DOHH2 (cell line): ENCODE measurements around the gene MOB2.

Source experiments
- H3F3A ChIP-seq: fragments of 200-600 bp; sonication (generic), shearing (Covaris generic); 2 replicates; pipeline ENCODE4 v1.6.0; 2016; ENCODE audit warnings: antibody characterized with exemption, mild to moderate bottlenecking; ENCODE audit not compliant: control insufficient read depth, insufficient read depth
- H3K27ac ChIP-seq: fragments of 200-600 bp; sonication (generic); 2 replicates; pipeline ENCODE4 v1.5.1; 2014; ENCODE audit warnings: low read depth, mild to moderate bottlenecking, low read length, moderate library complexity
- H3K27me3 ChIP-seq: fragments of 200-600 bp; sonication (generic); 2 replicates; pipeline ENCODE4 v1.6.1; 2014; ENCODE audit warnings: mild to moderate bottlenecking, low read length, mixed read lengths; ENCODE audit not compliant: control insufficient read depth
- H3K36me3 ChIP-seq: fragments of 200-600 bp; sonication (generic); 2 replicates; pipeline ENCODE4 v1.6.1; 2014; ENCODE audit warnings: mild to moderate bottlenecking, low read length, moderate library complexity, mixed read lengths; ENCODE audit not compliant: control insufficient read depth
- H3K4me1 ChIP-seq: fragments of 200-600 bp; sonication (generic); 2 replicates; pipeline ENCODE4 v1.6.1; 2014; ENCODE audit warnings: mild to moderate bottlenecking, low read length, mixed read lengths; ENCODE audit not compliant: control insufficient read depth
- H3K4me2 ChIP-seq: fragments of 200-600 bp; sonication (generic); 2 replicates; pipeline ENCODE4 v1.6.0; 2014; ENCODE audit warnings: mild to moderate bottlenecking, low read length, moderate library complexity
- H3K4me3 ChIP-seq: fragments of 200-600 bp; sonication (generic); 2 replicates; pipeline ENCODE4 v1.5.1; 2014; ENCODE audit warnings: mild to moderate bottlenecking, low read length, mixed read lengths
- H3K79me2 ChIP-seq: fragments of 200-600 bp; sonication (generic); 2 replicates; pipeline ENCODE4 v1.6.1; 2014; ENCODE audit warnings: mild to moderate bottlenecking, low read length, mixed read lengths; ENCODE audit not compliant: control insufficient read depth
- H3K9me2 ChIP-seq: fragments of 200-600 bp; sonication (generic); replicated peaks from 2 replicates; pipeline ENCODE4 v1.6.1; 2014; ENCODE audit warnings: mild to moderate bottlenecking, low read length, mixed read lengths; ENCODE audit not compliant: control insufficient read depth
- H3K9me3 ChIP-seq: fragments of 200-600 bp; sonication (generic); 2 replicates; pipeline ENCODE4 v1.6.1; 2014; ENCODE audit warnings: antibody characterized with exemption, low read length, mixed read lengths; ENCODE audit not compliant: control insufficient read depth, insufficient read depth
- H4K20me1 ChIP-seq: fragments of 200-600 bp; sonication (generic); 2 replicates; pipeline ENCODE4 v1.6.0; 2014; ENCODE audit warnings: low read depth, mild to moderate bottlenecking, antibody characterized with exemption, low read length, moderate library complexity; ENCODE audit not compliant: control insufficient read depth, insufficient read depth
- CTCF ChIP-seq: fragments of 200-600 bp; sonication (generic); IDR thresholded peaks from one replicate; pipeline ENCODE4 v1.5.1; 2014; ENCODE audit warnings: antibody characterized with exemption, mild to moderate bottlenecking, low read depth, low read length; ENCODE audit not compliant: poor library complexity, severe bottlenecking
- EZH2phosphoT487 ChIP-seq: fragments of 200-600 bp; sonication (generic); IDR thresholded peaks from 2 replicates; pipeline ENCODE4 v1.6.1; 2017; ENCODE audit warnings: borderline replicate concordance, mild to moderate bottlenecking, antibody characterized with exemption, low read length, moderate library complexity, mixed read lengths

MOB2 gene

GRCh38 chr11:1487091-1487850 is 692 bp upstream of the MOB2 start:
- TF ChIP-seq EZH2phosphoT487 = no peak
- TF ChIP-seq CTCF = no peak
- H3K4me1 ChIP-seq = no peaks in the 10 kb centered on the region
- no peak overlapping the region for H3K4me2 ChIP-seq
- no peaks in the 10 kb centered on the region for H3K9me2 ChIP-seq
- H3K4me3 ChIP-seq = no peak overlapping the region
- no peaks in the 10 kb centered on the region for H3K9me3 ChIP-seq
- H4K20me1 ChIP-seq = peaks cover 10% of the 10 kb centered on the region; the same call in 1 of the 2 replicates
- no peaks in the 10 kb centered on the region for H3K36me3 ChIP-seq
- no peak overlapping the region for H3K27ac ChIP-seq
- H3K27me3 ChIP-seq = no peaks in the 10 kb centered on the region
- no peaks in the 10 kb centered on the region for H3F3A ChIP-seq
- H3K79me2 ChIP-seq = peaks cover 22% of the 10 kb centered on the region

GRCh38 chr11:1485504-1485885 is 1.1 kb downstream of the MOB2 start:
- no peak overlapping the region for H3K27ac ChIP-seq
- H3K27me3 ChIP-seq = no peaks in the 10 kb centered on the region
- H3K9me2 ChIP-seq = no peaks in the 10 kb centered on the region
- peaks cover 7% of the 10 kb centered on the region; the same call in 1 of the 2 replicates for H4K20me1 ChIP-seq
- H3K4me2 ChIP-seq = no peak overlapping the region
- no peaks in the 10 kb centered on the region for H3K4me1 ChIP-seq
- H3K79me2 ChIP-seq = peaks cover 9% of the 10 kb centered on the region
- H3K4me3 ChIP-seq = no peak overlapping the region
- no peaks in the 10 kb centered on the region for H3K9me3 ChIP-seq
- no peaks in the 10 kb centered on the region for H3F3A ChIP-seq
- H3K36me3 ChIP-seq = no peaks in the 10 kb centered on the region
- no peak for TF ChIP-seq CTCF
- no peak for TF ChIP-seq EZH2phosphoT487

GRCh38 chr11:1484695-1485503 is 1.7 kb downstream of the MOB2 start:
- Histone ChIP-seq H3K4me1 (no peaks in the 10 kb centered on the region), H3K9me2 (no peaks in the 10 kb centered on the region), H3K9me3 (no peaks in the 10 kb centered on the region), H3K4me3 (no peak overlapping the region), H4K20me1 (peaks cover 7% of the 10 kb centered on the region; the same call in 1 of the 2 replicates), H3F3A (no peaks in the 10 kb centered on the region), H3K36me3 (no peaks in the 10 kb centered on the region), H3K79me2 (peaks cover 6% of the 10 kb centered on the region; the same call in 1 of the 2 replicates), H3K27me3 (no peaks in the 10 kb centered on the region), H3K4me2 (no peak overlapping the region), H3K27ac (no peak overlapping the region)
- TF ChIP-seq EZH2phosphoT487 (no peak), CTCF (no peak)
